ES-I3 (cell line): ENCODE data around the gene HSD11B2.

Experiments used
- H3K36me3 ChIP-seq: 2 replicates; pipeline ENCODE4 v1.6.1; 2013; ENCODE audit warnings: mild to moderate bottlenecking, low read length, control low read depth, moderate library complexity; ENCODE audit not compliant: insufficient read depth
- H3K4me1 ChIP-seq: 2 replicates; pipeline ENCODE4 v1.6.1; 2013; ENCODE audit warnings: mild to moderate bottlenecking, control low read depth, low read length; ENCODE audit not compliant: insufficient read depth
- H3K9ac ChIP-seq: 2 replicates; pipeline ENCODE4 v1.6.1; 2013; ENCODE audit warnings: low read depth, mild to moderate bottlenecking, low read length, moderate library complexity
- H3K9me3 ChIP-seq: 2 replicates; pipeline ENCODE4 v1.6.1; 2013; ENCODE audit warnings: mild to moderate bottlenecking, low read length, moderate library complexity; ENCODE audit not compliant: control insufficient read depth, insufficient read depth

Gene HSD11B2

DNA sequence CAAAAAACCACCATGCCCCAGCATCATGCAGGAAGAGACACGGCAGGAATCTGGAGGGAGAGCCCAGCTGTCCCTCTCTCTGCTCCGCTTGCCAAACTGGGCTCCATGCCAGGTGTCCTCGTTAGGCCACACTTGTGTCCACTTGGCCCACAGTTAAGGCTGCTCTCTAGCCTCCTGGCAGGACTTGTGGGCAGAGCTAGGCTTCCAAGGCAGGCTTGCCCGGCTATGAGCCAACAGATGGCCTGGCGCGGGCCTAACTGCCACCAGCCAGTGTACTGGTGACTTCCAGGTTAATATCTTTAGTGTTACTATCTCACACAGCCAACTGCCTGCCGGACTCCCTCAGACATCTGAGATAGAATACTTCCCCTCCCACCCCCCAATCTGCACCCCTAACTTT is 39.4 kb downstream of the HSD11B2 start:
- Histone ChIP-seq H3K9ac (no peak overlapping the region), H3K4me1 (peaks cover 3% of the 10 kb centered on the region), H3K36me3 (no peaks in the 10 kb centered on the region), H3K9me3 (no peaks in the 10 kb centered on the region)

DNA sequence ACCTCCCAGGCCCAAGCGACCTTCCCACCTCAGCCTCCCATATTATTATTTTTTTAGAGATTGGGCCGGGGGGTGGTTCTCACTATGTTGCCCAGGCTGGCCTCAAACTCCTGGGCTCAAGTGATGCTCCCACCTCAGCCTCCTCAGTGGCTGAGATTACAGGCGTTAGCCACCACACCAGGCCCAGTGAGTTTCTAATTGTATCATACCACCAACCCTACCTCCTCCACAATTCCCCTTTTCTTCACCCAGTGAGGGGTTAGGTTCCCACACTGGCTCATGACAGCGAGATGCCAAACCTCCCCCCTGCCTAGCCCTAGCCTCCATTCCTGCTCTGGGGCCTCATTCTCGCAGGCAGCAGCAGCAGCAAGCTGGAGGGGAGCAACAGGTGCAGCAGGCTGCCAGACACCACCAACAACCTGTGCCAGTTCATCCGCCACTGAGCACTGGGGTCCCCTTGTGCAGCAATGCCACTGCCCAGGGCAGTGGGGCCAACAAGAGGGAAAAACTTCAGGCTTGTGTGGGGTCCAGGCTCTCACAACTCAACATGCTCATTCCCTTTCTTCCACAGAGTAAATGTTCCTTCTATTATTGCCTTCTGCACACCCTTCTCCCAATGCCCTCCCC is 41.0 kb downstream of the HSD11B2 start:
- Histone ChIP-seq H3K9me3 (no peaks in the 10 kb centered on the region), H3K36me3 (no peaks in the 10 kb centered on the region), H3K4me1 (no peaks in the 10 kb centered on the region), H3K9ac (no peak overlapping the region)

- H3K9ac ChIP-seq = no peak overlapping the region
- no peaks in the 10 kb centered on the region for H3K4me1 ChIP-seq
- H3K36me3 ChIP-seq = no peaks in the 10 kb centered on the region
- no peaks in the 10 kb centered on the region for H3K9me3 ChIP-seq
Measured at GRCh38 chr16:67474551-67475455, 43.9 kb downstream of the HSD11B2 start.

GRCh38 chr16:67477960-67478554 is 47.1 kb downstream of the HSD11B2 start:
- H3K9ac ChIP-seq = no peak overlapping the region
- H3K36me3 ChIP-seq = no peaks in the 10 kb centered on the region
- H3K9me3 ChIP-seq = no peaks in the 10 kb centered on the region
- H3K4me1 ChIP-seq = no peaks in the 10 kb centered on the region

GRCh38 chr16:67480833-67481560 is 50.1 kb downstream of the HSD11B2 start, which contains the start of gene ATP6V0D1:
TSS of gene ATP6V0D1 (minus strand) at chr16:67481157. CDS start at chr16:67481086, 71 bp downstream.
- H3K9me3 ChIP-seq = no peaks in the 10 kb centered on the region
- no peaks in the 10 kb centered on the region for H3K36me3 ChIP-seq
- H3K9ac ChIP-seq = peak within 1 kb of the TSS; percentile 95
- no peaks in the 10 kb centered on the region for H3K4me1 ChIP-seq

- H3K4me1 ChIP-seq = no peaks in the 10 kb centered on the region
- H3K9me3 ChIP-seq = no peaks in the 10 kb centered on the region
- no peaks in the 10 kb centered on the region for H3K36me3 ChIP-seq
- peak overlapping the region; percentile 84 for H3K9ac ChIP-seq
Measured at GRCh38 chr16:67481561-67482232, 50.8 kb downstream of the HSD11B2 start.

DNA sequence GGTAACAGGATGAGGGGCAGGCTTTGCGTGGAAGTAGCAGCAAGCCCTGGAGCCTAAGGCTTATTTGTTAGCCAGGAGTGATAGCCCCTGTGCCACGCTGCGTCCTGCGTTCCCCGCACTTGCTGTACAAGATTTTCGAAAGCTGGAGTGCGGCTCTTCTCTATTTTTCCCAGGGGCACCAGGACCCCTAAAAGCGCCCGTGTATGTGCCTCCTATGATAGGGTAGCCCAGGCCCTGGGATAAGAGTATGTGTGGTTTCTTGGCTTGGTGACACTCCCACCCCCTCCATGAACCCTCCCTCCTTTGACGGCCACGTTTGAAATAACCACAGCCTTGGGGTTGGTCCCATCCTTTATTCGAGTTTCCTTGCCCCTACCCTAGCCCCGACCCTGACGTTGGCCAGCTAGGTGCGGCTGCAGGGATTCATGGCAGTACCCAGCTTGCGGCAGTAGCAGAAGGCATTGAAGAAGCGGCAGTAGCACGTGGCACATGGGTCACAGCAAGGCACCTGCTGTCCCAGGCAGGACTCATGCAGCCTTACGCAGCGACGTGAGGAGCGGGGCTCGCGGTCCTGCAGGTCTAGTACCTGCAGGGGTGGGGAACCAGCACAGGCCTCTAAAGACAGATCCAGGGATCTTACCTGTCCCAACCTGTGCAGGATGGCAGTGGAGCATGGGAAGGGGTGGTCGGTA is 51.5 kb downstream of the HSD11B2 start:
- H3K9ac ChIP-seq = no peak overlapping the region
- no peaks in the 10 kb centered on the region for H3K9me3 ChIP-seq
- H3K36me3 ChIP-seq = no peaks in the 10 kb centered on the region
- no peaks in the 10 kb centered on the region for H3K4me1 ChIP-seq

DNA sequence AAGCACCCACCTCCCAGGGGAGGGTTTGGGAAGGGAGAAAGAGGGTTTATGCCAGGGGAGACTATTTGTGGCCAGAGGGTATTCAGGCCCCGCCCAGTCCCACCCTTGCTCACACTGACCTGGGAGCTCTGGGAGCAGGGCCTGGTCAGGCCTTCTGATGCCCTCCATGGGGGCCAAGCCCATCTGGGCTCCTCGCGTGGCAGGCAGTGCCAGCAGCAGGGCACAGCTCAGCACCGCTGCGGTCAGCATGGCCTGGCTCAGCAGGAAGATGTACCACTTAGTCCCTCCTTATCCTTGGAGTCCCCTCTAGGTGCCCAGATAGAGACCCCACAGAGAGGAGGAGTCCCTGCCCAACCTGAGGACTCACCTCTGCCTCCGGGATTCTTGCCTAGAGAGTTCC is 52.2 kb downstream of the HSD11B2 start, which contains the start of gene AGRP:
Gene AGRP, minus strand, starts transcription at position 398 of the 400 bp plus-strand sequence. Its CDS starts 149 bp downstream, at position 249.
- Histone ChIP-seq H3K4me1 (no peaks in the 10 kb centered on the region), H3K36me3 (no peaks in the 10 kb centered on the region), H3K9me3 (no peaks in the 10 kb centered on the region), H3K9ac (no peak within 1 kb of the TSS)

GRCh38 chr16:67483731-67484525 is 53.0 kb downstream of the HSD11B2 start:
- Histone ChIP-seq H3K9me3 (no peaks in the 10 kb centered on the region), H3K36me3 (no peaks in the 10 kb centered on the region), H3K9ac (no peak overlapping the region), H3K4me1 (no peaks in the 10 kb centered on the region; the same call in 1 of the 2 replicates)

GRCh38 chr16:67486805-67487204 is 55.9 kb downstream of the HSD11B2 start:
- Histone ChIP-seq H3K9me3 (no peaks in the 10 kb centered on the region; the same call in 1 of the 2 replicates), H3K36me3 (no peaks in the 10 kb centered on the region), H3K4me1 (peaks cover 6% of the 10 kb centered on the region; the same call in 1 of the 2 replicates), H3K9ac (no peak overlapping the region)
